ENCODE measurements around the gene ARHGAP21.
"Not testable (repeated sequence)": the region's sequence is repeated elsewhere in the genome, so short reads cannot be mapped to it uniquely, and the experiment has no call there.

The ARHGAP21 gene

DNA sequence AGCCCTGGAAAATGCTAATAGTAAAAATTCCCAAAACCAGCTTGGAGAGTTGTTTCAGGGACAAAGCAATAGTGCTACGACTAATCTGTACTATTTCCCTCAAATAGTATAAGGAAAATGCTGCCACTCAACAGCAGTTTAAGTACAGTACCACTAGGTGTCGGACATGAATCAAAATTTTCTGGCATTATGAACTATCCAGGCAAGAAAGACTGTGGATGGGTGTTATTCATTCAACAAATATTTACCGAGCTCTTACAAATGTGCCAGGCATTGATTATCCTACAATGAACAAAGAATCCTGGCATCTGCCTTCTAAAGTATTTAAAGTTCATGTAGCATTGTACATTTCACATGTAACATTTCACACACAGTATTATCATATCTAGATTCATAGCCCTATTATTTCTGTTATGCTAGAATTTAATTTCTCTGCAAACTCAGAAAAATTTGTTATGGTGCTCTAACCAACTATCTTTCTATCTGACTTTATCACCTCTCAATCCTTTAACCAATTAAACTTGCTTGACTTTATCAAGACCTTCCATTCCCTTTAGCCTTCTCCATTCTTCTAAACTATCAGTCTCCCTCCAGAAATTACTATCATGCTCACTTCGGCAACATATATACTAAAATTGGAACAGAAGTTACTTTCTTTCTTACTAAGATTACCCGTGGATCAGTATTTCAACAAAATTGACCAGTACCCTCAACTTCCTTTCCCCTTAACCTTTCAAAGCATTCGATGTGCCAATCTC lies 80.6 kb downstream of the ARHGAP21 start:
- peak in 1 of 3 donors; percentile 25 for DNase-seq (ENCODE audit: low read depth in 2 of 3, low spot score in 1 of 3)

DNA sequence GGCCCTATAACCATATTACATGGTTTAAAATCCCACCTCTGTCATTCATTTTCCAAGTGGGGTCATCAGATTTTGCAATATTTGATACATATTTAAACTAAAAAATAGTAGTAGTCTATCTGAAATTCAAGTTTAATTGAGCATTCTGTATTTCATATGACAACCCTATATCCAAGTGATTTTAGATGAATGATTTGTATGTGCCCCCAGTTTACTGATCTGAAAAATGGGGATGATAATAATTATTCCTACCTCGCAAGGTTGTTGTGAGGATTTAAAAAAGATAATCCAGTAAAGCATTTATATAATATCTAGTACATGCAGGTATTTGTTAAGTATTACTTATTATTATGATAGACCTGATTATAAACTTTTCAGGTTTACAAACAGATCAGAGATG lies 84.6 kb downstream of the ARHGAP21 start:
- DNase-seq (ENCODE audit: low read depth in 2 of 3, low spot score in 1 of 3) = no peak

DNA sequence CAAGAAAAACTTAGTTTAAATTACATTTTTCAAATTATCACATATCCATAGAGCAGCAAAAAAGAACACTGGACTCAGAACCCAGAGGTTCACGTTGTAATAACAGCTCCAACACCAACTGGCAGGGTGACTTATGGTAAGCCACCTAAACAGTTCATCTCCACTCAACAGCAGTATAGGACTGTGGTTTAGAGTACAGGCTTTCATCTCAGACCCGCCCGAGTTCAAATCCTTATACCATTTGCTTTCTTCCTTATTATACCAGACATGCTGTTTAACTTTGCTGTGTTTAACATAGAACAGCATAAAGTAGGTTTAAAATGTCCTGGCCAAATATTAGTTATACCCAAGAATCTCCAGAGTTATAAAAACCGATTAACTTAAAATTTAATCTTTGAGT lies 97.9 kb downstream of the ARHGAP21 start:
- no peak for DNase-seq (ENCODE audit: low read depth in 2 of 3, low spot score in 1 of 3)

DNA sequence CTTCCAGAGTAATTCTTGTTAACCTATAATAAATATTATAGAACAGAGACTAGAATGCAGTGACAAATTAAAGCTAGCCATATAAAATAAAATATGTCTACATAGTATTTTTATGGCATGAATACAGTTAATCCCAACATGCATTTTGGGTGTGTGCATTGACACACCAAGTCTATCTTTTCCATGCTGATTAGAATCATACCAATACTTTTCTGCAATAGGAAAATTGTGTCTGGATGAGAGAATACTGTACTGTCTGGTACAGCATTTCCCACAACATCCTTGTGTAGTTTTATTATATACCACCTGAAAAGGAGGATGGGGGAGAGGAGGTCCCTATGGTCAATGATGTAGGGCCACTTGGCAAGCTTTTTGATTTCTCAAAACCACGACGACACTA lies 100.3 kb downstream of the ARHGAP21 start:
- no peak for DNase-seq (ENCODE audit: low read depth in 2 of 3, low spot score in 1 of 3)

DNA sequence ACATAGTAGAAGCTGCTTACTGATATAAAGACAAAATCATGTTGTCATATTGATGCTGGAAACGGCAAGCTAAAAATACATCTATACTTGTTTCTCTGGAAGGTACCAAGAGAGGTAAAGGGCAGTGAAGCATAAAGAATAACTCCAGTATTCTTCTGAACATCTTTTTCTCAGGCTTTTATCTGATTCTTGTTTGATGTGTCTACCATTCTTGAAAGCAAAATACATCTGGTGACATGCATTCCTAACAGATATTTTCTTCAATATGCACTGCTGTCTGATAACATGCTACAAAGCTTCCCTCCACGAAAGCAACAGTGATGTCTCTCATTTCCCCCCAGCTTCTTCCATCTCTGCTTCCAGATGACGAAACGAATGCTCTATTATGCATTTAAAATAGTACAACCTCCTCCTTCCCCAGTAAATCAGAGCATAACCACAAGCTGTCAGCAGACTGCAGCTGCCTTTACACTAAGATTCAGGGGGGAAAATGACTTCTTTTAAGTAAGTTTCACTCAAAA lies 100.8 kb downstream of the ARHGAP21 start:
- no peak for DNase-seq (ENCODE audit: low read depth in 2 of 3, low spot score in 1 of 3)

DNA sequence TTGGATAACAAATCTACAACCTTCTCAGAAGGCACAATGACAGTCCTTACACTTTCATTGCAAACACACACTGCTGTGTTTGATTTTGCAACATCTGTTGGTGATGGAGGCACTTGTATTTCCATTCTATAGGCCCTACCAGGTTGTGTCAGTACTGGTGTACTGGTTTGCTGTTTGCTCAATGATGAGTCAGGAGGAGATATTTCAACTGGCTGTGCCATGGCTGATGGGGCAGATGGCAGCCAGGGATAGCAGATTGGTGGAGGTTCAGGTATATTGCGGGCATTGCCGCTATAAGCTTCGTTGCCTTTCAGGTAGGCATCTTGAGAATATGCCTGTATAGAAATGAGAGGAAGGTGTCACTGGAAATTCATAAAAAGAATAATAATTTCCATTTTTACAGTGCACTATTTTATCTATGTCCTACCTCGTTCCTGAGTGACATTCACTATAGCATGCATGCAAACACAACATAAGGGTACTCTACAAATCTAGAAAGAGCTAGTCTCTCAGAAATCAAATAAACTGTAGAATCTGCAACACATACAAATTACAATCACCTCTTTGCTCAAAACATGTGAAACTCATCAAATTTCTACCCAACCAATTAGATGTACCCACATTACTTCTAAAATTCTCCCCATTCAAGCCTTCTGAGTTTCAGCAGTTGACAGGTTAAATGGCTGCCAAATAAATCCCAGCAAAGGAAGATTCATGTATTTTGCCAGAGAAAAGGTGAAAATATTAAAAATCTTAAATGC lies 102.5 kb downstream of the ARHGAP21 start:
- not testable (repeated sequence) for DNase-seq (ENCODE audit: low read depth in 2 of 3, low spot score in 1 of 3)

DNA sequence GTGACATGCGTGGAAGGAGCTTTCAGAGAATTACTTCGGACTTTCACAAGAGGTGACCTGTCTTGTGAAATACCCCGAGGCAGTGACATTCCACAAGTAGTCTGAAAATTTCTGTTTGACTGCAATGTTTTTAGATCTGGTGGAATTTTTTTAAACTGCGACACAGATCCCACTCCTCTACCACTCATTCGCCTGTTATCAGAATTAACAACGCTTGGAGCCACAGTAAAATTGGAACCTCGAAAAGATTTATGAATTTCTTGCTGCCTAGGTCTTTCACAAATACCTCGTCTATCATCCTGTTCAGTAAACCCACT lies 103.7 kb downstream of the ARHGAP21 start:
- DNase-seq (ENCODE audit: low read depth in 2 of 3, low spot score in 1 of 3) = not testable (repeated sequence)

DNA sequence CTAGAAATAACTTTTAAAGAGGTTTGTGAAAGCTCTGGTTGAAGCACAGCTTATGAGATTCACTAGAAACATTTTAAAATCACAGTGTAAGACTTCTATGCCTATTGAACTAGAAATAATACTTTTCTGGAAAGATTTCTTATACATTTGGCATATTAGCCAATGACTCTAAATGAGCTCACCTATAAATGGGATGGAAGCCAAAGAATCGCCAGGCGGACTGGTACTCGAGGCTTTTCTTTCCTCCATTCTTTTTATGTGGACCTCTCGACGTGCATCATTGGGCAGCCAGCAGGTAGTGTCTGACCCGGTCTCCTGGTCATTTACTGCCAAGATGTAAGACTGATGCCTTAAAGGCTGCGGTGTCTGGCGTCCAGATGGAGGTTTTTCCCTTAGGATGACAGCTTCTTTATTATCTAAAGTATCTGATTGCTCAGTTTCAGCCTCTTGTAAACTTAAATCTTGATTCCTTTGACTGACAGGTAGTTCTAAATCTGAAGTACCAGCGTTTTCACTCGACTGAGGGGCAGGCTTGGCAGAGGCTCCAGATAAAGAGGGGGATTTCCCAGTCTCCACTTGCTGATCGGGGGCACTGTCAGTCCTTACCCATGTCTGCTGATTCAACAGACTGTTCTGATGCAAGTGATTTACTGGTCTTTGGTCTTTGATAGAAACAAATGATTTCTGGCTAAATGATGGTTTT lies 104.2 kb downstream of the ARHGAP21 start:
- DNase-seq (ENCODE audit: low read depth in 2 of 3, low spot score in 1 of 3) = not testable (repeated sequence)

DNA sequence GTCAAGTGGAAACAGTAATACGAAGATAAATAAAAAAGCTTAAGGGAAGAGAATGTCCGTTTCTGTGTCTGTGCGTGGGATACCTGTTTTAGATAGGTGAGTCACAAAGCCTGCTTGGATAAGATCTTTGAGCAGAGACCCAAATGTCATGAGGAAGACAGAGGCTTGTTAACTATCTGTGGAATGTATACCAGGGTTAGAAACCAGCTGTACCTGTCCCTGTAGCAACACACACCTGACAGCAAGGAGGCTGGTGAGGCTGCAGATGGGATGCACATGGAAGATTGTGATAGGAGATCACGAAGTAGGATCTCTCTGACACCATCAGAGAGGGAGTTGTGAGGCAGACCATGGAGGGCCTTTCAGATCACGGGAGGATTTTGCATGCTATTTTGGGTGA lies 105.3 kb downstream of the ARHGAP21 start:
- no peak for DNase-seq (ENCODE audit: low read depth in 2 of 3, low spot score in 1 of 3)

DNA sequence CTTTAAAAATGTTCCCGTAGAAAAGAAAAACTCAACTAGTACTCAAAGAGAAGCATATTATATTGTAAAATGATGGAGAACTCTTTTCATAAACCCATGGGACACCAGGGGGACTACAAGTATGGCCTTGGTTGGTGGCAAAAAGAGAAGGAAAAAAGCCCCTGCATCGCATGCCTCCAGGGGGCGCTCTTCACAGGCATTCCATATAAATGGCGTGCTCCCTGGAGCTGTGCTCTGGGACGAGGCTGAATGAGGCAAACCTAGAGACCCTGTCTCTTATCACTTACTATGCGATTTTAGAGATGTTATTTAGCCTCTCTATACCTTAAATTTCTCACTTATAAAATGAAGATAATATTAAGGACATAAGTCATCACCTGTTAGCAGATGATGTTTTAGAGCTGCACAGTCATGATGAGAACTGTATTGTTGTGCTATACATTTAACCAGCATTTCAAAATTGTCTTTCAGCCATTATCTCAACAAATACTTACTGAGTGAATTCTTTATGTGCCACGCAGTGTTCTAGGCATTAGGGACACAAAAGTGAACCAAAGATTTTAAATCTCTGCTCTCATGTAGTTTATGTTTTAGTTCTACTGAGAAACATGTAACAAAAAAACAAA lies 105.8 kb downstream of the ARHGAP21 start:
- peak in 2 of 3 donors; percentile 39 to 47 for DNase-seq (ENCODE audit: low read depth in 2 of 3, low spot score in 1 of 3)

DNA sequence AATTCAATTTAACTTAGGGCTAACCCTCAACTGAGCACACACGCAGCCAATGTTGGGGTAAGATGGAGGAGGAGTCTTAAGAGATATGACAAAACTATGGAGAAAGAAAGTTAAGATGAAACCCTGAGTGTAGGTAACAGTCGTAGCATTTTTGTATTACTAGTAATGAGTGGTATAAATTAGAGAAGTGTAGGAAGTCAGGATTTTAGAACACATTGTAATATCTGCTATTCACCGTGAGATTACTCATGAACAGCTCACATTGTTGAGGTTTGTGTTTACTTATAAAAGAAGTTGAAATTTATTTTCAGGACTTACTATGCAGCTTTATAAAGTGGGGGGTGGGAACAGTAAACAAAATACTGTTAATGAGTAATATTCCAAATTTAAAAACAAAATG lies 107.2 kb downstream of the ARHGAP21 start:
- no peak for DNase-seq (ENCODE audit: low read depth in 2 of 3, low spot score in 1 of 3)

DNA sequence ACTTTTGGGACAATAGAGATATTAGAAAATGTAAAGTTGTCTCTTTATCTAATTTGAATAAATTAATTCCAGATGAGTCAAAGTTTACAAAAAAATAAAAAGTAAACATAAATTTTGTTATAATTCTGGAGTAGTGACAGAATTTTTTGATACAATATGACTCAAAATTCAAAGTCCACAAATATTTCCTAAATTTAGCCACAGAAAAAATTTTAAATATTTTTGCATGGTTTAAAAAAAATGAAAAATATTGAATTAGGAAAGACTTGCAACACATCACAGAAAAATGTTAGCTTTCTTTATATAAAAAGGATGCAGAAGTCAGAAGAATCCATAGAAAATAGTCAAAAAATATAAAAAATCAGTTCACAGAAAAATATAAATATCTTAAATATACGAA lies 117.7 kb downstream of the ARHGAP21 start:
- DNase-seq (ENCODE audit: low read depth in 2 of 3, low spot score in 1 of 3) = no peak

DNA sequence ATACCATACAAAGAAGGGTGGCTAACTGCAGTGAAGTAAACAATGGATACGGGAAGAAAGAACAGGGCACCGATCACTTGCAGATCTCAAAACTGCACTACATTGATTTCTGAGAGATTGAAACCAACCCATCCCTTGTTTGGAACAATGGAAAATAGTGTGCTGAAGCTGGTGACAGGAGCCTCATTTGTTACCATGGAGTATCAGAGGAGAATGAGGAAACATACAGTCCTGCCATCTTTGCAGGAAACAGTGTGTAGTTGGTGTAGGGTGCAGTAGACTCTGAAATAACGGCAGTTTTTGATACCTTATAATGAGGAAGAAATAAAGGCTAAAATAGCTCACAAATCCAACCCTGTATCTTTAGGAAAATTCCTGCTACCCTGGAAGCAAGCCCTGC lies 118.5 kb downstream of the ARHGAP21 start:
- no peak for DNase-seq (ENCODE audit: low read depth in 2 of 3, low spot score in 1 of 3)

DNA sequence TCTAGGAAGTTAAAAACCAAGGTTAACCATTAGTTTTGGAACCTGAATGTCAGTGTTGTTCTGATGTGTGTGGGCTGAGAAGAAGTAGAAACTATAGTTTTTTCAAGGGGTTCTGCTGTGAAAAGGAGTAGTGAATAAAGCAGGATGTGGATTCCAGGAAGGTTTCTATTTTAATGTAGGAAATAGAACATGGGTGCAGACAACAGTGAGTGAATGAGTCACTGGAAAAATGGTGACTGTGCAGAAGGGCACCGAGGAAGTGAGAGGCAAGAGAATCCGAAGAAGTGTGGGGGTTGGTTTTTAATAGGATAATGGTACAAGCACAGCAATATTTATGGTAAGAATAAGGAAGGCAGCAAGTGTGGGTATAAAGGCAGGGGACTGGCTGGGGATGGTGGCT lies 120.4 kb downstream of the ARHGAP21 start:
- peak; percentile 10 to 27 (median 16) for DNase-seq (ENCODE audit: low read depth in 2 of 3, low spot score in 1 of 3)

DNA sequence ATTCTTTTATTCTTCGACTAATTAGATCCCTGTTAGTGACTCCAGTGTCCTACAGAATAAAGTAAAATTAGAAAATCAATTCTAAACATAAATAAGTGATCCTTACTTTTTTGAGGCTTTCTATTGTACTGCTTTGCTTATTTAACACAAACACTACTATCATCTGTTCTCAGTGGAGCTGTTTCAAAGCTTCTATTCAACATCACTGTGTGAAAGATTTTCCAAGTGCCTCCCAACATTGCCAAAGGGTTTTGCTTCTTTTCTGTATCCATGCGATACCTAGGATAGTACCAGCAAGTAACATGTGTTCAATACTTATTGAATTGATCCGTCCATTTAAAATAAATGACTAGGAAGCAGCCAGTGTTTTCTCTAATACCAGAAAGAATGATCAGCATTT lies 125.7 kb downstream of the ARHGAP21 start:
- no peak for DNase-seq (ENCODE audit: low read depth in 2 of 3, low spot score in 1 of 3)

DNA sequence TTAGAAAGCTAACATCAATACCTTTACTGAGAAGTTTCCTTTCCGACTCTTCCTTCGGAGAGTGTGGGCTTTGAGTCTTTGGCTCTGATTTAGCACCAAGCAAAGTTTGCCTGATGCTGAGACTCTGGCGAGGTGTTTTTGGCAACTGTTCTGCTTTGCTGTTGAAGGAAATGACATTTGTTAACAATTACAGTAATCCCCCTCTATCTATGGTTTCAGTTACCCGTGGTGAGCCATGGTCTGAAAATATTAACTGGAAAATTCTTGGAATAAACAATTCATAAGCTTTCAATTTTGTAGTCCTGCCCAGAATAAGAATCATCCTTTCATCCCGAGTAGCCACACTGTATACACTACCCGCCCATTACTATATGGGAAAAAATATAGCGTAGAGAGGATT lies 126.3 kb downstream of the ARHGAP21 start:
- DNase-seq (ENCODE audit: low read depth in 2 of 3, low spot score in 1 of 3) = no peak

DNA sequence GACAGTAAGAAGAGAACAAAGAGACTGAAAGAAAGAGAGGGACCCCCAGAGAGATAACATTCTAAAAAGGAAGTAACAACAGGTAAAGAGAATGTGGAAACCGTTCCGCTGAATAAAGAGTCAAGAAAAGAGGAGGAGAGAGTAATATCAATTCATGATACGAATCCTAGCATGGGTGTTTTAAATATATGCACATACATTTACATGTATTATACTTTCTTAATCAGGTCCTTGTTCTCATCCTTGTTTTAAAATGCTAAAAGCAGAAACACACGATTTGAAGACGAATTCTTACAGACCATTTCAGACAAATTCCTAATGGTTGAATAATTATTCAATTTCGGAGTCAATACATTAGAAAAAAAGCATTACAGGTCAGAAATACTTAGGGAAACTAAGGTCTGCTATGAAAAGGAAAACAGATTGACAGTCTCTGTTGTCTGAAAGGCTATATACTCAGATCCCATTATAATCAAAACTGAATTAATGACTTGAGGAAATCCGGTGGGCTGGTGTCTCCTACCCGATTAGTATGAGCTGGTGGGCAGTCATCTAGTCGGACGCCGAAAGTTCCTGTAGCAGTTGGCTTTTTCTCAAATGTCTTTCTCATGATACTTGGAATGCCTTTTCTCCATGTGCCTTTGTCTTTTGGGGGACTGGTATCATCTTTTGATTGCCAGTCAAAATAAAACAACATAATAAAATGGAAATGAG lies 127.3 kb downstream of the ARHGAP21 start:
- no peak for DNase-seq (ENCODE audit: low read depth in 2 of 3, low spot score in 1 of 3)

DNA sequence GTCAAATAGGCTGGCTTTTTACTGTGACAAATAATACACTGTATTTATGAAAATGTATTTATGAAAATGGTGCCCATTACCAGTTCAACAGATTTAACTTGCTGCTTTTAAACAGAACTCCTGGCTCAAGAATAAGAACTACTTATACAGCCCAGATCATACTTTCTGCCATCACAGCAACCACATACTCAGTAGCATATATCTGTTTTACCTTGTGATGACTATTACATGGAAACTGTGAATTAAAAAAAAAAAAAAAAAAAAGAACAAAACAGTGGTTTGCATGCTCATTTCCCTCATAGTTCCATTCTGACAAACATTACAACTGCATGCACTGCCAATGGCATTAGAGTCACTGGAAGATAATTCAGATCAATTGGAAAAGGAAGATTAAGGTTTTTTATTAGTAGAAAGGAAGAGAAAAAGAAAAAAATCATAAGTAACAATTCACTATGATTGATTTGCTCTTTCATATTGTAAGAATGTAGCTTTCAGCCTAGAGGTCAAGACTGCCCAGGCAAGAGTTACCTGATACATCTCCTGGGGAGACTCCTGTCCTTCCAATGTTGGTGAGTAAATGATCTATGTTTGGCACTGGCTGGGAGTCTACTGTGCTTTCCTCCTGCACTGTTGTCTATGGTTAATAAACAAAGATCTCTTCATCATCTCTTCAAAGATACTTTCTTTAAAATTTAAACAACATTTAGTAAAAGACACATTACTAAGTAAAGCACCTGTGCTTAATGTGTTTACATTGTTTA lies 132.8 kb downstream of the ARHGAP21 start:
- no peak for DNase-seq (ENCODE audit: low read depth in 2 of 3, low spot score in 1 of 3)

DNA sequence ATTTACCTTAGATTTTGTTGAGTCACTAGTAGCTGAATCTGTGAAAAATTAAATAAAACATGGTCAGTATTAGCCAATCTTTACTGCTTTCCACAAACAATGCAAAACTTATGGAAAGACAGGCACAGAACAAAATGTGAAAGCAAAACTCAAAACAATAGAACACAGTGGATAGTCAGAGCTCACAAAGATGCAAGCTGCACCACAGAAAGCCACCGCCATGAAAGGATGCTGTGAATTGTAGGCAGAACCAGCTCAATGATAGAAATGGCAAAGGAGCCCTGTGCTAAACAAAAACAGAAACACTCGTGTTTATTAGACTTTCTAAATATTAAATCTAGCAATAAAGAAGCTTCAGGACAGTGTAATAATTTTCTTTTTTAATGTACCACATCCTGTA lies 134.4 kb downstream of the ARHGAP21 start:
- no peak for DNase-seq (ENCODE audit: low read depth in 2 of 3, low spot score in 1 of 3)

DNA sequence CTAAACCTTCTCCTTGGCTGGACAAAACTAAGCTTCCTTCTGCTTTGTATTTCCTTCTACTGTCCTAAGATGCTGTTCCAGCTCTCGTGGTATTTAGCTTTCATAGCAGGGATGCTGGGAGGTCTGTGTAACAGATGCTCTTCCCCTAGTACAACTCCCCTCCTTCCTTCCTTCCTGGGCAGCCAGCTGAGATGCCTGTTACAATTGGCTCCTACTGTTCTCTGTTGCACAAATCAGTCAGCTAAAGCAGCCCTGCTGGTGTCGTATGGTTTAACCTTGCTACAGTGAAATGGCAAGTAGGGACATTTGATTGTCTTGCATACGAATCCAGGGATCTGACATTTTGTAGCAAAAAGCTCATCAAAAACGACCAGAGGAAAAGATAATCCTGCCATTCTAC lies 143.8 kb downstream of the ARHGAP21 start:
- DNase-seq (ENCODE audit: low read depth in 2 of 3, low spot score in 1 of 3) = no peak

Measured in stimulated activated CD4-positive, alpha-beta T cell treated with anti-CD3 and anti-CD28 coated beads, Interleukin-12 subunit alpha, Interleukin-12 subunit beta, amount 100 ng/mL, for 48 hours (primary cell).